K562 (cell line): Measurements from ENCODE around the gene ATF3.

Experiments used
- CTCF ChIP-seq, 3 experiments: IDR thresholded peaks in 2 of 3; conservative IDR thresholded peaks in 1 of 3; 2 replicates each; pipeline ENCODE4 v1.5.1; 2011 to 2012; ENCODE audit warnings: low read length in 3 of 3, mild to moderate bottlenecking in 3 of 3, control low read depth in 2 of 3, improper control_type of control experiment in 1 of 3, inconsistent platforms in 1 of 3, low read depth in 1 of 3, mixed read lengths in 1 of 3, moderate library complexity in 1 of 3; ENCODE audit not compliant: insufficient read depth in 2 of 3
- EP300 ChIP-seq: IDR thresholded peaks from 2 replicates; pipeline ENCODE4 v1.6.1; 2012; ENCODE audit warnings: low read length, improper control_type of control experiment
- EZH2 ChIP-seq: IDR thresholded peaks from 2 replicates; pipeline ENCODE4 v1.6.1; 2012; ENCODE audit warnings: low read depth, mild to moderate bottlenecking, inconsistent platforms, low read length, borderline replicate concordance
- HOMEZ ChIP-seq: fragments of 250-450 bp; sonication (Bioruptor Pico); IDR thresholded peaks from 2 replicates; pipeline ENCODE4 v1.4.0; 2020; ENCODE audit warnings: mild to moderate bottlenecking, moderate library complexity
- HOXB6 ChIP-seq: fragments of 250-450 bp; sonication (Bioruptor Pico); IDR thresholded peaks from 2 replicates; pipeline ENCODE4 v1.5.1; 2022; ENCODE audit warnings: mild to moderate bottlenecking, borderline replicate concordance
- MTA3 ChIP-seq: fragments of 450-650 bp; formaldehyde crosslinking; IDR thresholded peaks from 2 replicates; pipeline ENCODE4 v1.6.1; 2017; ENCODE audit warnings: mild to moderate bottlenecking, borderline replicate concordance
- SMARCB1 ChIP-seq: IDR thresholded peaks from 2 replicates; pipeline ENCODE4 v1.6.1; 2011; ENCODE audit warnings: improper control_type of control experiment, low read depth; ENCODE audit not compliant: insufficient read length
- TFAP4 ChIP-seq: sonication (generic); formaldehyde crosslinking; IDR thresholded peaks from 2 replicates; pipeline ENCODE4 v1.8.0; 2022; ENCODE audit warnings: missing genetic modification reagents, mild to moderate bottlenecking, moderate library complexity, borderline replicate concordance
- USF2 ChIP-seq: sonication (generic); formaldehyde crosslinking; IDR thresholded peaks from 2 replicates; pipeline ENCODE4 v1.5.0; 2020; ENCODE audit warnings: missing genetic modification reagents
- ZC3H4 ChIP-seq: sonication (generic); formaldehyde crosslinking; IDR thresholded peaks from 2 replicates; pipeline ENCODE4 v1.9.0; 2021; ENCODE audit warnings: missing genetic modification reagents, borderline replicate concordance

GRCh38 chr1:212628813-212629415 lies 20.4 kb downstream of the ATF3 start:
- no peak for TF ChIP-seq HOMEZ (CRISPR knock-in tag)
- TF ChIP-seq MTA3, result no peak
- TF ChIP-seq EP300, result no peak
- no peak for TF ChIP-seq USF2
- no peak for TF ChIP-seq TFAP4 (CRISPR knock-in tag)
- TF ChIP-seq CTCF (IDR thresholded peaks at IDR 0.05 in 2 of 3, conservative IDR thresholded peaks at IDR 0.05 in 1 of 3; ENCODE audit: insufficient read depth in 2 of 3, low read depth in 1 of 3, low read length in 3 of 3), result no peak
- TF ChIP-seq HOXB6 (CRISPR knock-in tag), result no peak
- TF ChIP-seq SMARCB1, result no peak
- no peak for TF ChIP-seq EZH2
- TF ChIP-seq ZC3H4 (CRISPR knock-in tag), result no peak
